ENCODE data around the gene MEIS3. TPM values are rescaled to one million over a fixed set of nuclear protein-coding genes. Genes with fewer than 3 reads are reported as not detected.
A peak's percentile ranks its signal among the peaks of the same experiment; 100 is the strongest.

MEIS3 gene
- total and polyA plus RNA-seq, 9 of the 15 experiments (the other 6 are each of a cell fraction or from before 2014, with no cell fraction given): 0.06 to 0.80 (median 0.25) TPM; not detected in 1

DNA sequence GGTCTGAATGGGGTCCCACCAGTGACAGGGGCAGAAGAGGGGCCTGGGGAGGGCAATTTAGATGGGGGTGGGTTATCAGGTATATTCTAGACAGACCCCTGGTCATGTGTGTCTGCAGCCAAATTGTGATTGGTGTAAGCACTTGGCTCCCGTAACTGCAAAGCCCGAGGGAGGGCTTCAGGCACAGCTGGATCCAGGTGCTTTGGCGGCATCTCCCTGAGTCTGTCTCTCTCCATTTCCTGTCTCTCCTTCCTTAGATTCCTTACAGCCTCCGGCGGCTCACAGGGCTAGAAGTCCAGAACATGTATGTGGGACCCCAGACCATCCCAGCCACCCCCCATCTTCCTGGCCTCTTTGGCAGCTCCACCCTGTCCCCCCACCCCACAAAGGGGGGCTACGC lies 38.8 kb downstream of the MEIS3 start:
- no TSS peak for BruUV-seq (replicated peaks)
- Histone ChIP-seq H3K36me3 (ENCODE audit: control insufficient read depth, insufficient read depth, low read length) (peaks cover 67% of the 10 kb centered on the region; the same call in 2 of the 3 replicates), H2AFZ (ENCODE audit: low read depth, low read length) (no peak overlapping the region), H3K4me2 (ENCODE audit: insufficient read depth, low read length) (no peak overlapping the region), H3K9ac (ENCODE audit: insufficient read depth in 1 of 2, low read depth in 2 of 2, low read length in 2 of 2) (no peak overlapping the region), H3K27me3 (ENCODE audit: control insufficient read depth in 2 of 2, insufficient read depth in 2 of 2, low read length in 2 of 2) (peaks cover 0 to 3% of the 10 kb centered on the region in 2 experiments; a peak in 2 of 5 replicates), H3K4me3 (no peak overlapping the region), H3K27ac (ENCODE audit: extremely low read depth, low read depth, low read length) (no peak overlapping the region), H3K9me3 (replicated peaks; ENCODE audit: control insufficient read depth, insufficient read depth, low read depth, low read length) (no peaks in the 10 kb centered on the region), H3K4me1 (replicated peaks in 1 of 2; ENCODE audit: control insufficient read depth in 2 of 2, insufficient read depth in 2 of 2, low read length in 2 of 2) (peaks cover 7 to 32% of the 10 kb centered on the region in 2 experiments; a peak in 4 of 5 replicates), H3K79me2 (ENCODE audit: control insufficient read depth, insufficient read depth, low read length) (no peaks in the 10 kb centered on the region), H4K20me1 (replicated peaks; ENCODE audit: control insufficient read depth, insufficient read depth, low read length) (peaks cover 5% of the 10 kb centered on the region; the same call in 1 of the 2 replicates), H3K9me1 (ENCODE audit: control insufficient read depth, insufficient read depth, low read length) (no peaks in the 10 kb centered on the region)
- in situ Hi-C loops (cut with MboI): no loop called here
- 94% methylated on average over 6 of the region's 6 CpGs for WGBS (ENCODE audit: insufficient coverage, low coverage, missing lambda C conversion rate)
- intact Hi-C loops (cut with micrococcal nuclease): no loop called here
- FAIRE-seq: no peak
- POLR2A ChIA-PET: interaction anchor here (1.0 kb wide), 1 partner anchor 9 kb away, joined by 5 read pairs; no protein-coding TSS in a partner anchor
- ATAC-seq: no peak
- no peak for DNase-seq (ENCODE audit: extremely low read depth in 1 of 4, low spot score in 3 of 4)
- CTCF ChIA-PET (ENCODE audit: low intra/inter-chr PET ratio): no interaction called here
- TF ChIP-seq ZNF592 (IDR thresholded peaks at IDR 0.05): no peak
- peak; percentile 76 for TF ChIP-seq RBM25 (IDR thresholded peaks at IDR 0.05; ENCODE audit: low read depth, low read length, severe bottlenecking)
- peak; percentile 73; the same call in 1 of the 2 replicates for TF ChIP-seq ZBTB33 (CRISPR knock-in tag; IDR thresholded peaks at IDR 0.05)
- no peak for TF ChIP-seq BRD4 (IDR thresholded peaks at IDR 0.05)
- peak; percentile 76 for TF ChIP-seq PRDM10 (IDR thresholded peaks at IDR 0.05; ENCODE audit: partially characterized antibody)
- TF ChIP-seq SREBF1 (IDR thresholded peaks at IDR 0.05; ENCODE audit: borderline replicate concordance, low read depth, low read length): no peak
- TF ChIP-seq SP1 (CRISPR knock-in tag; IDR thresholded peaks at IDR 0.05): no peak
